AG04450 (cell line): ENCODE data around the gene MZF1. TPM values are rescaled to one million over a fixed set of nuclear protein-coding genes. Genes with fewer than 3 reads are reported as not detected.

Experiments
- CTCF ChIA-PET: fragments of 300-600, 350-600 bp; formaldehyde crosslinking; extraction: SDS; loops from one replicate; lab custom pipeline; 2022; ENCODE audit warnings: antibody characterized with exemption, inconsistent platforms; lab: Charles Lee
- POLR2A ChIA-PET: fragments of 350-600 bp; formaldehyde crosslinking; extraction: SDS; loops from one replicate; lab custom pipeline; 2021; ENCODE audit warnings: antibody characterized with exemption, inconsistent platforms; lab: Yijun Ruan, JAX
- DNase-seq: peaks from one replicate; pipeline ENCODE4 v3.0.0-alpha.2; 2011; ENCODE audit warnings: low read depth, low spot score
- H3K27ac ChIP-seq: one replicate; pipeline ENCODE4 v1.5.1; 2012; ENCODE audit warnings: low read depth, low read length, control low read depth
- H3K27me3 ChIP-seq: one replicate; pipeline ENCODE4 v1.6.0; 2012; ENCODE audit warnings: low read length; ENCODE audit not compliant: control insufficient read depth, insufficient read depth
- H3K4me3 ChIP-seq: 2 replicates; pipeline ENCODE4 v1.5.1; 2011; ENCODE audit warnings: mild to moderate bottlenecking, low read depth, low read length, control low read depth
- H3K9me3 ChIP-seq: 2 replicates; pipeline ENCODE4 v1.5.1; 2012; ENCODE audit warnings: low read length; ENCODE audit not compliant: control insufficient read depth, insufficient read depth
- CTCF ChIP-seq: IDR thresholded peaks from 2 replicates; pipeline ENCODE4 v1.5.1; 2011; ENCODE audit warnings: low read depth, low read length, control low read depth, inconsistent platforms
- polyA plus RNA-seq: library from polyadenylated mRNA; depleted of rRNA; stranded (reverse); fragments of >200 nt; gene quantifications from 2 replicates; pipeline ENCODE4 v1.2.3, GENCODE V29; 2011

MZF1 gene
- polyA plus RNA-seq, 1 experiment = 5.5 TPM

- DNase-seq = no peak
- CTCF ChIA-PET = interaction anchor here (0.6 kb wide), 1 partner anchor 47 kb away, joined by 5 read pairs; no protein-coding TSS in a partner anchor
- Histone ChIP-seq H3K4me3 (no peak overlapping the region), H3K9me3 (no peaks in the 10 kb centered on the region; the same call in 1 of the 2 replicates), H3K27ac (no peak overlapping the region), H3K27me3 (no peaks in the 10 kb centered on the region)
- no peak for TF ChIP-seq CTCF
- POLR2A ChIA-PET = no interaction called here
Observed at GRCh38 chr19:58584498-58585441, 11.6 kb upstream of the MZF1 start.

DNA sequence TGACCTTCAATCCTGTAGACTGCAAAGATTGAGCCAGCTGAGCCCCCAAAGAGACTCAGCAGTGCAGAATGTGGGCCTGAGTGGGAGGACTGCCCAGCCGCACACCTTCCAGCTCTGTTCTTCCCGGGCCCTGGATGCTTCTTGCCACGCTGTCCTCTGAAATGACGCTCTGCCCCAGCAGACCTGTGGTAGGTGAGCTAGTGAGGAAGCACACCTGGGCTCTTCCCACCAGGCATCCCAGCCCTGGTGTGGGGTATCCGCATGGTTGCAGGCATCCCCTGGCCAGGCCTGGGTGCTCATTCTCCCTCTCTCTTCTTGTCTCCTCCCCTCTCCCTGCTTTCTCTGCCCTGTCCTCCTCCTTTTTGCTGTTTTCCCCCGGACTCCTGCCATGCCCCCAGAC is 9.8 kb upstream of the MZF1 start:
- POLR2A ChIA-PET = no interaction called here
- CTCF ChIA-PET = no interaction called here
- no peak overlapping the region for H3K4me3 ChIP-seq
- no peaks in the 10 kb centered on the region for H3K27me3 ChIP-seq
- no peaks in the 10 kb centered on the region; the same call in 1 of the 2 replicates for H3K9me3 ChIP-seq
- no peak for TF ChIP-seq CTCF
- DNase-seq = no peak
- H3K27ac ChIP-seq = no peak overlapping the region

GRCh38 chr19:58581227-58582141 is 8.3 kb upstream of the MZF1 start:
- H3K27me3 ChIP-seq = no peaks in the 10 kb centered on the region
- DNase-seq = peak; percentile 74
- ChIA-PET CTCF (interaction anchor here (0.5 to 2.5 kb wide), 8 partner anchors 22 to 1156 kb away, joined by 3 to 22 read pairs (median 4); partner anchors contain the start of genes CHMP2A, TRIM28 and ZBTB45), POLR2A (interaction anchor here (0.8 kb wide), 1 partner anchor 28 kb away, joined by 3 read pairs; no protein-coding TSS in a partner anchor)
- peak; percentile 98 for TF ChIP-seq CTCF
- H3K4me3 ChIP-seq = no peak overlapping the region
- no peaks in the 10 kb centered on the region; the same call in 1 of the 2 replicates for H3K9me3 ChIP-seq
- H3K27ac ChIP-seq = peak overlapping the region; percentile 59

GRCh38 chr19:58579473-58580142 is 6.5 kb upstream of the MZF1 start:
- TF ChIP-seq CTCF = no peak
- POLR2A ChIA-PET = interaction anchor here (0.6 kb wide), 1 partner anchor 753 kb away, joined by 4 read pairs; no protein-coding TSS in a partner anchor
- H3K4me3 ChIP-seq = no peak overlapping the region
- H3K27me3 ChIP-seq = no peaks in the 10 kb centered on the region
- CTCF ChIA-PET = interaction anchor here (1.9 to 2.5 kb wide), 2 partner anchors 25 to 60 kb away, joined by 5 to 22 read pairs; partner anchors contain the start of genes CHMP2A and ZBTB45
- no peak for DNase-seq
- H3K27ac ChIP-seq = no peak overlapping the region
- no peaks in the 10 kb centered on the region; the same call in 1 of the 2 replicates for H3K9me3 ChIP-seq
